Gastrocnemius medialis (tissue), 4 donors: ENCODE results near the gene DNAJC21.

Experiments
- POLR2A ChIP-seq, 2 donors: fragments of 450-650 bp; IDR thresholded peaks; one replicate each; pipeline ENCODE4 v1.6.1; 2017; ENCODE audit warnings: antibody characterized with exemption in 2 of 2, mild to moderate bottlenecking in 2 of 2, moderate library complexity in 2 of 2
- TF ChIP-seq, protein P1 (sequence below), 5 experiments: fragments of 450-650 bp in 3 of 5; fragments of 200-600 bp in 2 of 5; sonication (generic) in 2 of 5; IDR thresholded peaks in 4 of 5; conservative IDR thresholded peaks in 1 of 5; 1 replicate in 4 of 5; 2 replicates in 1 of 5; pipeline ENCODE4 v1.5.1; 2016 to 2019; ENCODE audit warnings: antibody characterized with exemption in 5 of 5, mild to moderate bottlenecking in 3 of 5, moderate library complexity in 3 of 5

GRCh38 chr5:34899066-34899465 is 30.3 kb upstream of the DNAJC21 start:
- TF ChIP-seq, protein P1, sequence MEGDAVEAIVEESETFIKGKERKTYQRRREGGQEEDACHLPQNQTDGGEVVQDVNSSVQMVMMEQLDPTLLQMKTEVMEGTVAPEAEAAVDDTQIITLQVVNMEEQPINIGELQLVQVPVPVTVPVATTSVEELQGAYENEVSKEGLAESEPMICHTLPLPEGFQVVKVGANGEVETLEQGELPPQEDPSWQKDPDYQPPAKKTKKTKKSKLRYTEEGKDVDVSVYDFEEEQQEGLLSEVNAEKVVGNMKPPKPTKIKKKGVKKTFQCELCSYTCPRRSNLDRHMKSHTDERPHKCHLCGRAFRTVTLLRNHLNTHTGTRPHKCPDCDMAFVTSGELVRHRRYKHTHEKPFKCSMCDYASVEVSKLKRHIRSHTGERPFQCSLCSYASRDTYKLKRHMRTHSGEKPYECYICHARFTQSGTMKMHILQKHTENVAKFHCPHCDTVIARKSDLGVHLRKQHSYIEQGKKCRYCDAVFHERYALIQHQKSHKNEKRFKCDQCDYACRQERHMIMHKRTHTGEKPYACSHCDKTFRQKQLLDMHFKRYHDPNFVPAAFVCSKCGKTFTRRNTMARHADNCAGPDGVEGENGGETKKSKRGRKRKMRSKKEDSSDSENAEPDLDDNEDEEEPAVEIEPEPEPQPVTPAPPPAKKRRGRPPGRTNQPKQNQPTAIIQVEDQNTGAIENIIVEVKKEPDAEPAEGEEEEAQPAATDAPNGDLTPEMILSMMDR (IDR thresholded peaks at IDR 0.05 in 4 of 5, conservative IDR thresholded peaks at IDR 0.05 in 1 of 5), result no peak
- no peak for TF ChIP-seq POLR2A (IDR thresholded peaks at IDR 0.05)
